ENCODE measurements around the gene PRDX3.
"Not testable (repeated sequence)": the region's sequence is repeated elsewhere in the genome, so short reads cannot be mapped to it uniquely, and the experiment has no call there.

- TF ChIP-seq CTCF (optimal IDR thresholded peaks at IDR 0.05 in 1 of 3, IDR thresholded peaks at IDR 0.05 in 1 of 3, conservative IDR thresholded peaks at IDR 0.05 in 1 of 3; ENCODE audit: extremely low read depth in 1 of 3, insufficient read depth in 2 of 3, low read length in 3 of 3); EZH2 (IDR thresholded peaks at IDR 0.05; ENCODE audit: low read length): not testable (repeated sequence)
These were observed 27.0 kb downstream of the PRDX3 start for GRCh38 chr10:119151601-119152000.
